ENCODE data around the gene WFDC10A. TPM values are rescaled to one million over a fixed set of nuclear protein-coding genes. Genes with fewer than 3 reads are reported as not detected.
"Not testable (repeated sequence)": the region's sequence is repeated elsewhere in the genome, so short reads cannot be mapped to it uniquely, and the experiment has no call there.

Gene WFDC10A
- total RNA-seq (not detected), polyA plus RNA-seq (not detected)

DNA sequence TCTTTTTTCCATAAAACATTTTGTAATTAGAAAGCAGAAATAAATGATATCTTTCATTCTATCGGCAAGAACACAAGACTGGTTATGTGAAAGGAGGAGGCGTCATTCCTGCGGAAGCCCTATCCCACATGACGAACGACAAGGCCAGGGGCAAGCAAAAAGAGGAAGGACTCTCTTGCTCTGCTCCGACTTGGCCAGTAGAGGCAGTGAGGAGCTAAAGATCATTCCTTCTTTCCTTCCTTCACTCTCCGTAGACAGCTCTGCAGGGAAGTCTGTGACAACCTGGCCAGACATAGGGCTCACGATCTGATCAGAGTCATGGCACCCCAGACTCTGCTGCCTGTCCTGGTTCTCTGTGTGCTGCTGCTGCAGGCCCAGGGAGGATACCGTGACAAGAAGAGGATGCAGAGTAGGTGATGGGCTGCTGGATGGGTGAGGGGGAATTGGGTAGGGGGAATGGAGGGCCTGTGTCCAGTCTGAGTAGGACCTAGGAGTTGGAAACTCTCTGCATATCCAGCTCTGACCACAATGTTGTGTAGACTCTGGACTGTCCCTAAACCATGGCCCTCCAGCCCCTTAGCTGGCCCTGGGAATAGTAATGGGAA, at the start of gene WFDC10A:
Gene WFDC10A, plus strand, starts transcription at position 244 of the 605 bp plus-strand sequence. Its CDS starts 75 bp downstream, at position 319.
- H3K27me3 Mint-ChIP-seq: peaks cover 18 to 38% of the 10 kb centered on the region in 2 donors
- POLR2A ChIA-PET (ENCODE audit: partially characterized antibody): no interaction called here

DNA sequence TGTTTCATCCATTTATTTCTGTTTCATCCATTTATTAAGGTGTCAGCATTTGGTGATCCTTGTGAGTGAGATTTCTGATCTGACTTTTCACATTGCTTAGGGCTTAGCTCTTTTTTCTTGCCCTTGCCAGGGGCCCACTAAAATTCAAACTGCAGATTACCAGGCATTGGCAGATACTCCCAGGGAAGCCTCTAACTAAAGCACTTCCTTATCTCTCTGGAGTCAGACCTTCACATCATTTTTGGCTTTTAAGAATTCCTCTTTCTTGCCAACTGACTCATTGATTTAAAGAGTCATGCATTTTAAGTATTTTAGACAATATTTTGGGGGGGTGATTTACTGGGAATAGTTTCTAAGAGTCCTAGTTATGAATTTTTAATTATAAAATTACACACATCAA, 47.8 kb upstream of the WFDC10A start:
- Mint-ChIP-seq H3K4me3 (no peak overlapping the region), H3K27ac (no peak overlapping the region), H3K4me1 (no peaks in the 10 kb centered on the region), H3K36me3 (no peaks in the 10 kb centered on the region), H3K27me3 (peaks cover 18 to 20% of the 10 kb centered on the region in 2 donors), H3K9me3 (no peaks in the 10 kb centered on the region)
- Histone ChIP-seq H3K4me1 (ENCODE audit: insufficient read depth, low read length) (no peaks in the 10 kb centered on the region), H3K4me3 (ENCODE audit: low read length in 2 of 2) (no peak overlapping the region), H3K27me3 (ENCODE audit: insufficient read depth, low read length) (no peaks in the 10 kb centered on the region), H3K27ac (ENCODE audit: low read depth, low read length) (no peak overlapping the region), H3K36me3 (ENCODE audit: insufficient read depth, low read length) (no peaks in the 10 kb centered on the region), H3K9me3 (ENCODE audit: control insufficient read depth in 1 of 2, low read length in 2 of 2) (no peaks in the 10 kb centered on the region)
- ChIA-PET POLR2A (ENCODE audit: partially characterized antibody) (no interaction called here), CTCF (ENCODE audit: partially characterized antibody) (no interaction called here)
- intact Hi-C loops (cut with micrococcal nuclease): no loop called here
- DNase-seq: no peak

More for the DNA sequence above, at the start of gene WFDC10A:
- no peaks in the 10 kb centered on the region for H3K4me1 ChIP-seq (ENCODE audit: insufficient read depth, low read length)
- peak in 3 of 5 donors; percentile 2 to 14 (median 6) for DNase-seq
- CTCF ChIA-PET (ENCODE audit: partially characterized antibody): interaction anchor here (1.0 to 2.1 kb wide), 6 partner anchors 9 to 141 kb away, joined by 3 to 7 read pairs (median 3); no protein-coding TSS in a partner anchor
- H3K27ac ChIP-seq (ENCODE audit: low read depth, low read length): no peak within 1 kb of the TSS
- Mint-ChIP-seq H3K9me3 (peaks cover 0 to 8% (median 4%) of the 10 kb centered on the region in 8 donors), H3K36me3 (no peaks in the 10 kb centered on the region), H3K27ac (no peak within 1 kb of the TSS), H3K4me3 (no peak within 1 kb of the TSS), H3K4me1 (peaks cover 0 to 3% (median 2%) of the 10 kb centered on the region in 4 donors)
- H3K9me3 ChIP-seq (ENCODE audit: control insufficient read depth in 1 of 2, low read length in 2 of 2): no peaks in the 10 kb centered on the region
- no peaks in the 10 kb centered on the region for H3K27me3 ChIP-seq (ENCODE audit: insufficient read depth, low read length)
- H3K36me3 ChIP-seq (ENCODE audit: insufficient read depth, low read length): no peaks in the 10 kb centered on the region
- intact Hi-C loops (cut with micrococcal nuclease): no loop called here
- H3K4me3 ChIP-seq (ENCODE audit: low read length in 2 of 2): no peak within 1 kb of the TSS

DNA sequence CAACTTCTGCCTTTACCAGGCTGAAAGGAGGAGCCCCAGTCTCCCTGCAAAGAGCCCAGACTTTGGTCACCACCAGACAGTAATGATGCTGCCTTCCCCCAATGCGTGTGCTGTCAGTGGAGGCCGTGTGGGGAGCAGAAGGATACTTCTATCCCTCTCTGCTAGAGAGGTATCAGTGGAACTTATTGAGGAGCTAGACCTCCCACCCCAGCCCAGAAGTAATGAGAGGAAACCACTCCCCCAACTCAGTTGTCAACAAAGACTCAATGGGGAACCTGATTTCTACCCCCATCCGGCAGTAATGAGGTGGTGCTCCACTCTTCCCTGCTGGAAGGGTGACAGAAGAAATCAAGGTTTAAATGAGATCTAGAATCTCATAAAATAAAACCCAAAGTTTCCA, 46.0 kb upstream of the WFDC10A start:
- no peaks in the 10 kb centered on the region for H3K27me3 ChIP-seq (ENCODE audit: insufficient read depth, low read length)
- Mint-ChIP-seq H3K4me3 (no peak overlapping the region), H3K9me3 (no peaks in the 10 kb centered on the region), H3K27ac (no peak overlapping the region), H3K36me3 (no peaks in the 10 kb centered on the region), H3K27me3 (peaks cover 20 to 22% of the 10 kb centered on the region in 2 donors), H3K4me1 (no peaks in the 10 kb centered on the region)
- H3K4me3 ChIP-seq (ENCODE audit: low read length in 2 of 2): no peak overlapping the region
- intact Hi-C loops (cut with micrococcal nuclease): no loop called here
- H3K36me3 ChIP-seq (ENCODE audit: insufficient read depth, low read length): no peaks in the 10 kb centered on the region
- ChIA-PET POLR2A (ENCODE audit: partially characterized antibody) (no interaction called here), CTCF (ENCODE audit: partially characterized antibody) (interaction anchor here (0.6 kb wide), 1 partner anchor 187 kb away, joined by 3 read pairs; no protein-coding TSS in a partner anchor)
- H3K27ac ChIP-seq (ENCODE audit: low read depth, low read length): no peak overlapping the region
- no peak for DNase-seq
- no peaks in the 10 kb centered on the region for H3K4me1 ChIP-seq (ENCODE audit: insufficient read depth, low read length)
- no peaks in the 10 kb centered on the region for H3K9me3 ChIP-seq (ENCODE audit: control insufficient read depth in 1 of 2, low read length in 2 of 2)

DNA sequence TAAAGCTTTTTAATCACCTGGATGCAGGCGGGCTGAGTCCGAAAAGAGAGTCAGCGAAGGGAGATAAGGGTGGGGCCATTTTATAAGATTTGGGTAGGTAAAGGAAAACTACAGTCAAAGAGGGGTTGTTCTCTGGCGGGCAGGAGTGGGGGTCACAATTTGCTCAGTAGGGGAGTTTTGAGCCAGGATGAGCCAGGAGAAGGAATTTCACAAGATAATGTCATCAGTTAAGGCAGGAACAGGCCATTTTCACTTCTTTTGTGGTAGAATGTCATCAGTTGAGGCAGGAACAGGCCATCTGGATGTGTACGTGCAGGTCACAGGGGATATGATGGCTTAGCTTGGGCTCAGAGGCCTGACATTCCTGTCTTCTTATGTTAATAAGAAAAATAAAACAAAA, 45.2 kb upstream of the WFDC10A start:
- H3K27me3 Mint-ChIP-seq: peaks cover 20 to 24% of the 10 kb centered on the region in 2 donors
- H3K4me3 ChIP-seq (ENCODE audit: low read length in 2 of 2); H3K9me3 ChIP-seq (ENCODE audit: control insufficient read depth in 1 of 2, low read length in 2 of 2); H3K4me1 ChIP-seq (ENCODE audit: insufficient read depth, low read length); POLR2A ChIA-PET (ENCODE audit: partially characterized antibody); intact Hi-C loops (cut with micrococcal nuclease); H3K36me3 Mint-ChIP-seq; H3K27me3 ChIP-seq (ENCODE audit: insufficient read depth, low read length); DNase-seq; H3K27ac ChIP-seq (ENCODE audit: low read depth, low read length); H3K27ac Mint-ChIP-seq; CTCF ChIA-PET (ENCODE audit: partially characterized antibody); H3K4me1 Mint-ChIP-seq; H3K36me3 ChIP-seq (ENCODE audit: insufficient read depth, low read length); H3K9me3 Mint-ChIP-seq; H3K4me3 Mint-ChIP-seq: not testable (repeated sequence)

DNA sequence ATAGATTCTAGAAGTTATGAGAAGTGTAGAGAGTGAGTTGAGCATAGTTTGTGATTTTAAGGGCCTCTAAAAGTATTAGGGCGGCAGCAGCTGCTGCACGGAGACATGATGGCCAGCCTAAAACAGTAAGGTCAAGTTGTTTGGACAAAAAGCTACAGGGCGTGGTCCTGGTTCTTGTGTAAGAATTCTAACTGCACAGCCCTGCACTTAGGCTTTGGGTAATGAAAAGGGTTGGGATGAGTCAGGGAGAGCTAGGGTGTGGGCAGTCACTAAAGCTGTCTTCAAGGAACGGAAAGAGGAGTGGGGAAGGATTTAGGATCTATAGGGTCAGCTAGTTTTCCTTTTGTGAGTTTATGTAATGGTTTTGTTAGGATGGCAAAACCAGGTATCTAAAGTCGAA, 43.6 kb upstream of the WFDC10A start:
- CTCF ChIA-PET (ENCODE audit: partially characterized antibody): interaction anchor here (1.1 kb wide), 1 partner anchor 238 kb away, joined by 3 read pairs; the partner anchor contains the start of gene SDC4
- H3K4me1 Mint-ChIP-seq; H3K27ac ChIP-seq (ENCODE audit: low read depth, low read length); H3K36me3 ChIP-seq (ENCODE audit: insufficient read depth, low read length); H3K9me3 Mint-ChIP-seq; H3K4me1 ChIP-seq (ENCODE audit: insufficient read depth, low read length); DNase-seq; H3K27ac Mint-ChIP-seq; H3K4me3 Mint-ChIP-seq; H3K9me3 ChIP-seq (ENCODE audit: control insufficient read depth in 1 of 2, low read length in 2 of 2); POLR2A ChIA-PET (ENCODE audit: partially characterized antibody); H3K36me3 Mint-ChIP-seq; H3K4me3 ChIP-seq (ENCODE audit: low read length in 2 of 2); H3K27me3 ChIP-seq (ENCODE audit: insufficient read depth, low read length); intact Hi-C loops (cut with micrococcal nuclease): not testable (repeated sequence)
- peaks cover 18 to 22% of the 10 kb centered on the region in 2 donors for H3K27me3 Mint-ChIP-seq

DNA sequence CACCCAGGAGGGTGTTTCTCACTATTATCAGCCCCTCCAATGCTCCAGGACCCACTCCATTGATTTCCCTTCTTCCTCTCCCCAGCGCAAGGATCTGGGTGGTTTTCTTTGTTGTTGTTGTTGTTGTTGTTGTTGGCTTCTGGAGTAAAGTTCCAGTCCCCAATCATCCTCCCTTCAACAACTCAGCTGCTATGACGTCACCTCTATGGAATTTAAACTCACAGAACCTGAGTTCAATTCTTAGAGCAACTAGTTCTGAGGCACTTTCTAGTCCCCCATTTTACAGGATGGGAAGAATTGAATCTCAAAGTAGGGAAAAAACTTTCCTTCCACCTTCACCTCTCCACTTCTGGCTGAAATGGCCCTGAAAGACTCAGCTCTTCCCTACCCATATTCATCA, 40.7 kb upstream of the WFDC10A start:
- H3K4me1 ChIP-seq (ENCODE audit: insufficient read depth, low read length): no peaks in the 10 kb centered on the region
- H3K36me3 ChIP-seq (ENCODE audit: insufficient read depth, low read length): no peaks in the 10 kb centered on the region
- Mint-ChIP-seq H3K27ac (no peak overlapping the region), H3K9me3 (peaks cover 0 to 3% (median 0%) of the 10 kb centered on the region in 8 donors), H3K27me3 (peaks cover 19 to 20% of the 10 kb centered on the region in 2 donors), H3K4me3 (no peak overlapping the region), H3K4me1 (no peaks in the 10 kb centered on the region), H3K36me3 (no peaks in the 10 kb centered on the region)
- DNase-seq: no peak
- no peak overlapping the region for H3K4me3 ChIP-seq (ENCODE audit: low read length in 2 of 2)
- H3K27ac ChIP-seq (ENCODE audit: low read depth, low read length): no peak overlapping the region
- ChIA-PET POLR2A (ENCODE audit: partially characterized antibody) (no interaction called here), CTCF (ENCODE audit: partially characterized antibody) (no interaction called here)
- H3K27me3 ChIP-seq (ENCODE audit: insufficient read depth, low read length): no peaks in the 10 kb centered on the region
- no peaks in the 10 kb centered on the region for H3K9me3 ChIP-seq (ENCODE audit: control insufficient read depth in 1 of 2, low read length in 2 of 2)
- intact Hi-C loops (cut with micrococcal nuclease): no loop called here

DNA sequence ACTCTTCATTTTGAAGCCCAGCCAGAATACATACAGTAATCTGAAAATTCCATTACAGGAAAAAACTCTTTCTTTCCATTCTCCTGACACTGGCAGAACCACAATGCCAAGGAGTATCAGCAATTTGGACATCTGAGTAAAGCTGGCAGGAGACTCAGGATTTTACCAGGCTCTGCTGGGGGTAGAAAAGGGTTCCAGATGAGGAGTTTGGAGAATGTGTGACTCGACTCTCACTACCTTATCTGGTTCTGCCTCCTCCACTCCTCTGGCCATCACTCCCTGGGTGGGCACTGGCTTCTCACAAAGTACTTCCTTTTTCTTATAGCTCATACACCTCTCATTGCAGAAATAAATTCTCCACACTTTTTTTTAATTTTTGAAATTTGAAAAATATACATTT, 39.8 kb upstream of the WFDC10A start:
- no peak overlapping the region for H3K4me3 Mint-ChIP-seq
- intact Hi-C loops (cut with micrococcal nuclease): no loop called here
- no peak overlapping the region for H3K4me3 ChIP-seq (ENCODE audit: low read length in 2 of 2)
- peaks cover 22 to 24% of the 10 kb centered on the region in 2 donors for H3K27me3 Mint-ChIP-seq
- H3K4me1 ChIP-seq (ENCODE audit: insufficient read depth, low read length): no peaks in the 10 kb centered on the region
- H3K4me1 Mint-ChIP-seq: no peaks in the 10 kb centered on the region
- no peak overlapping the region for H3K27ac Mint-ChIP-seq
- H3K36me3 ChIP-seq (ENCODE audit: insufficient read depth, low read length): no peaks in the 10 kb centered on the region
- ChIA-PET POLR2A (ENCODE audit: partially characterized antibody) (no interaction called here), CTCF (ENCODE audit: partially characterized antibody) (no interaction called here)
- H3K27me3 ChIP-seq (ENCODE audit: insufficient read depth, low read length): no peaks in the 10 kb centered on the region
- no peaks in the 10 kb centered on the region for H3K9me3 ChIP-seq (ENCODE audit: control insufficient read depth in 1 of 2, low read length in 2 of 2)
- no peaks in the 10 kb centered on the region for H3K36me3 Mint-ChIP-seq
- DNase-seq: no peak
- H3K27ac ChIP-seq (ENCODE audit: low read depth, low read length): no peak overlapping the region
- peaks cover 0 to 4% (median 0%) of the 10 kb centered on the region in 8 donors for H3K9me3 Mint-ChIP-seq

Measured in CD4-positive, alpha-beta memory T cell (primary cell).